ENCODE measurements around the gene EGFL8.

EGFL8 gene

DNA sequence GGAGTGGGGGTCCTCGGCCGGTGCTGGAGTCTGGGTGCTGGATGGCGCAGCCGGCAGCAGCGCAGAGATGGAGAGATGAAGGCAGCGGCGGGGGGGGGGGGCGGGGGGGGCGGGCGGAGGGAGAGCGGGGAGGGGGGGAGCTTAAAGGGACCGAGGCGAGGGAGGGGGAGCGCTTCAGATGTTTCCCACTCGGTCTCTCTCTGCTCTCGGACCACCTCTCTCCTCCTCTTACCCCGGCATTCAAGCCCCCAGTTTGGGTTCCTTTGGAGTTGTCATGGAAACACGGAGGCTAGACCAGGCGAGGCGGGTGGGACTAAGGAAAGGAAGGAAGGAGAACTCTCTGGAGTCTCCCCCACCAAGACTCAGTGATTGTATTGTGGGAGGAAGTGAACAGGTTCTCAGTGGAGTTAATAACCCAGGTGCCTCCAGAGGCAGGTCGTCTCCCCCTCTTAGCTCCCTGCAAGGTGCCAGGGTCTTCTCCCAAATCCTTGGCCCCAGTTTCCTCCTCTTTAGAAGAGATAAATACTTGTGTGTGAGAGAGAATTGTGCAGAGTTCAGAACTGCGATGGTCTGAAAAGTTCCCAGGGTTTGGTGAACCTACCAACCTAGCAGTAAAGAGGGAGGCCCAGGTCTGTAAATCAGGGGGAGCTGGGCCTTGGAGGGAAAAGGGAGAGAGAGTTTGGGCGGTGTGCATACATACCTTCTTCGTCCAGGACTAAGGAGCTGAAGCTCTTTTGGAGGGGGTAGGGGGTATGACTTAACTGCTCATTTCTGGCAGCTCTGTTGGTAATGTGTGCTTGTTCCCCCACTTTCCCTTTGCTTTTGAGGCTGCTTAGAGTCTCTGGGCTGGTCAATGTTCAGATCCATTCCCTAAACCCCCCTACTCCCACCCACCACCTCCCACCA is 12.3 kb upstream of the EGFL8 start, which contains the start of gene PRRT1:
Gene PRRT1, minus strand, starts transcription at position 77 of the 906 bp plus-strand sequence. CDS start 112 bp downstream, outside the sequence.
- H3K4me1 Mint-ChIP-seq (ENCODE audit: low read depth), result peaks cover 65% of the 10 kb centered on the region
- H3K4me3 Mint-ChIP-seq, result peak within 1 kb of the TSS; percentile 95

GRCh38 chr6:32152769-32153563 is 11.4 kb upstream of the EGFL8 start:
- H3K4me1 Mint-ChIP-seq (ENCODE audit: low read depth), result peaks cover 62% of the 10 kb centered on the region
- H3K27me3 Mint-ChIP-seq, result peaks cover 27% of the 10 kb centered on the region
- H3K9me3 Mint-ChIP-seq, result no peaks in the 10 kb centered on the region
- H3K27ac Mint-ChIP-seq, result peak overlapping the region; percentile 91
- H3K4me3 Mint-ChIP-seq, result peak overlapping the region; percentile 95
- peaks cover 12% of the 10 kb centered on the region for H3K36me3 Mint-ChIP-seq (ENCODE audit: low read depth)

More for the DNA sequence above, 12.3 kb upstream of the EGFL8 start, which contains the start of gene PRRT1:
- Mint-ChIP-seq H3K27ac (peak within 1 kb of the TSS; percentile 91), H3K27me3 (peaks cover 29% of the 10 kb centered on the region), H3K36me3 (ENCODE audit: low read depth) (peaks cover 6% of the 10 kb centered on the region), H3K9me3 (no peaks in the 10 kb centered on the region)

GRCh38 chr6:32153564-32154513 is 10.6 kb upstream of the EGFL8 start, which contains the start of gene PPT2:
Gene PPT2 (plus strand): TSS chr6:32154141. CDS start chr6:32154595, 454 bp downstream.
- peaks cover 20% of the 10 kb centered on the region for H3K36me3 Mint-ChIP-seq (ENCODE audit: low read depth)
- H3K4me1 Mint-ChIP-seq (ENCODE audit: low read depth), result peaks cover 54% of the 10 kb centered on the region
- H3K4me3 Mint-ChIP-seq, result peak within 1 kb of the TSS; percentile 95
- H3K27ac Mint-ChIP-seq, result peak within 1 kb of the TSS; percentile 91
- H3K9me3 Mint-ChIP-seq, result no peaks in the 10 kb centered on the region
- peaks cover 20% of the 10 kb centered on the region for H3K27me3 Mint-ChIP-seq

GRCh38 chr6:32154514-32155161 is 9.8 kb upstream of the EGFL8 start:
- Mint-ChIP-seq H3K36me3 (ENCODE audit: low read depth) (peaks cover 26% of the 10 kb centered on the region), H3K27me3 (peaks cover 16% of the 10 kb centered on the region), H3K4me1 (ENCODE audit: low read depth) (peaks cover 49% of the 10 kb centered on the region), H3K27ac (peak overlapping the region; percentile 91), H3K4me3 (peak overlapping the region; percentile 95), H3K9me3 (no peaks in the 10 kb centered on the region)

DNA sequence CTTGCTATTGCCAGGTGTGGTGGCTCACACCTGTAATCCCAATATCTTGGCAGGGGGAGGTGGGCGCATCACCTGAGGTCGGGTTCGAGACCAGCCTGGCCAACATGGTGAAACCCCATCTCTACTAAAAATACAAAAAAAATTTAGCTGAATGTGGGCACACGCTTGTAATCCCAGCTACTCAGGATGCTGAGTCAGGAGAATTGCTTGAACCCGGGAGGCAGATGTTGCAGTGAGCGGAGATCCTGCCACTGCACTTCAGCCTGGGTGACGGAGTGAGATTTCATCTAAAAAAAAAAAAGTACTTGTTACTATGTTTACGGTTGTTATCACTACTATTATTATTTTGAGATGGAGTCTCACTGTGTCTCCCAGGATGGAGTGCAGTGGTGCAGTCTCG is 7.5 kb upstream of the EGFL8 start:
- H3K27me3 Mint-ChIP-seq, result peaks cover 4% of the 10 kb centered on the region
- H3K4me1 Mint-ChIP-seq (ENCODE audit: low read depth), result peaks cover 35% of the 10 kb centered on the region
- H3K27ac Mint-ChIP-seq, result no peak overlapping the region
- H3K9me3 Mint-ChIP-seq, result no peaks in the 10 kb centered on the region
- H3K36me3 Mint-ChIP-seq (ENCODE audit: low read depth), result peaks cover 26% of the 10 kb centered on the region
- no peak overlapping the region for H3K4me3 Mint-ChIP-seq

GRCh38 chr6:32158052-32158451 is 6.3 kb upstream of the EGFL8 start:
- Mint-ChIP-seq H3K4me1 (ENCODE audit: low read depth) (peaks cover 23% of the 10 kb centered on the region), H3K4me3 (no peak overlapping the region), H3K27ac (no peak overlapping the region), H3K27me3 (peaks cover under 1% of the 10 kb centered on the region), H3K36me3 (ENCODE audit: low read depth) (peaks cover 33% of the 10 kb centered on the region), H3K9me3 (no peaks in the 10 kb centered on the region)

DNA sequence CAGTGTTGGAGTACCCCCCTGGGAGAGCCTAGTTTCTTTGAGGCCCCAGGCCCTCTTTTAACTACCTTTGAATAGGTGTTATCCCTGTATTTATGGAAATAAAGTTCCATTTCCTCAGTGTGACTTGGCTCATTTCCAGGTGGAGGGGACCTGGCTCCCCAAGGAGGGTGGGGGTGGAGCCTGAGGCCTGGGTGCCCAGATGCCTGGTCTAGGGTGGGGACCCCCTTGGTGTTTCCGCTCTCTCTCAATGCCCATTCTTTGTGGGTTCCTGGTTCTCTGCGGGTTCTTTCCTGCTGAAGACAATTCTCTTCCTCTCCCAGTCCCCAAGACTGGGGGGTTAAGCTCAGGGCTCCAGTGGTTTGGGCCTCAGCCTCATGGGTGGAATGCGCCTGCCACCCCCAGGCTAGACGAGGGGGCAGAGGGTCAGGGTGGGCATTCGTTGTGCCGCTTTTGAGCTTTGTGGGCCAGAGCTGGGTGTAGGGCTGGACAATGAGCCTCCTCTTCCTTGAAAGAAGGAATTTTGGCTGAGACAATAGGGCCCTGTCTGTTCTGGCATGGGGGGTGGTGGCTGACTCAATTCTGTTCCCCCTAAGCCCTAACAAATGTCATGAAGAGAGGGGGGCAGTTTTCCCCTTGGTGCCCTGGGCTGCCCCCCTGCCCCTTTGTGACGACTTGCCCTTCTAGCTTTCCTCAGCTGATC is 686 bp upstream of the EGFL8 start:
- H3K27ac Mint-ChIP-seq, result no peak overlapping the region
- H3K36me3 Mint-ChIP-seq (ENCODE audit: low read depth), result peaks cover 30% of the 10 kb centered on the region
- no peaks in the 10 kb centered on the region for H3K27me3 Mint-ChIP-seq
- no peaks in the 10 kb centered on the region for H3K9me3 Mint-ChIP-seq
- H3K4me3 Mint-ChIP-seq, result no peak overlapping the region
- H3K4me1 Mint-ChIP-seq (ENCODE audit: low read depth), result no peaks in the 10 kb centered on the region

- no peak overlapping the region for H3K27ac Mint-ChIP-seq
- H3K27me3 Mint-ChIP-seq, result no peaks in the 10 kb centered on the region
Measured at GRCh38 chr6:32166411-32167061, 2.1 kb downstream of the EGFL8 start.

DNA sequence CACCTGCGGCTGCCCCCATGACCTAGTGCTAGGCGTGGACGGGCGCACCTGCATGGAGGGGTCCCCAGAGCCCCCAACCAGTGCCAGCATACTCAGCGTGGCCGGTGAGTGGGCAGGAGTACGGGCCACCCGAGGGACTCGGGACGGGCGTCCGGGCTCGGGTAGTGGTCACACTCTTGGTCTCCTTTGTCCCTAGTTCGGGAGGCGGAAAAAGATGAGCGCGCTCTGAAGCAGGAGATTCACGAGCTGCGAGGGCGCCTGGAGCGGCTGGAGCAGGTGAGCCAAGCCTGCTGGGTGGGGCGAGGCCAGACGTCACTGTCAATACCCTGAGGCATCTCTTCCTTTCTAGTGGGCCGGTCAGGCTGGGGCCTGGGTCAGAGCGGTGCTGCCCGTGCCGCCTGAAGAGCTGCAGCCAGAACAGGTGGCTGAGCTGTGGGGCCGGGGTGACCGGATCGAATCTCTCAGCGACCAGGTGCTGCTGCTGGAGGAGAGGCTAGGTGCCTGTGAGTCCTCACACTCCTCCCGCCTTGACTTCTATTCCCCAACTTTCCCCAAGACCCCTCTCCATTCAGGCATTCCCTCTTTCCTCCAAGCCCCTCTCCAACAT is 2.9 kb downstream of the EGFL8 start:
- Mint-ChIP-seq H3K4me1 (ENCODE audit: low read depth) (no peaks in the 10 kb centered on the region), H3K4me3 (no peak overlapping the region), H3K27ac (no peak overlapping the region), H3K27me3 (no peaks in the 10 kb centered on the region), H3K36me3 (ENCODE audit: low read depth) (peaks cover 40% of the 10 kb centered on the region), H3K9me3 (no peaks in the 10 kb centered on the region)

More at GRCh38 chr6:32166411-32167061, 2.1 kb downstream of the EGFL8 start:
- no peaks in the 10 kb centered on the region for H3K4me1 Mint-ChIP-seq (ENCODE audit: low read depth)
- H3K9me3 Mint-ChIP-seq, result no peaks in the 10 kb centered on the region
- H3K4me3 Mint-ChIP-seq, result no peak overlapping the region
- H3K36me3 Mint-ChIP-seq (ENCODE audit: low read depth), result peaks cover 40% of the 10 kb centered on the region

- H3K27me3 Mint-ChIP-seq, result no peaks in the 10 kb centered on the region
- H3K36me3 Mint-ChIP-seq (ENCODE audit: low read depth), result peaks cover 36% of the 10 kb centered on the region
- H3K4me3 Mint-ChIP-seq, result no peak overlapping the region
- H3K9me3 Mint-ChIP-seq, result no peaks in the 10 kb centered on the region
- H3K27ac Mint-ChIP-seq, result no peak overlapping the region
- peaks cover 4% of the 10 kb centered on the region for H3K4me1 Mint-ChIP-seq (ENCODE audit: low read depth)
Measured at GRCh38 chr6:32167761-32168262, 3.4 kb downstream of the EGFL8 start.

- no peak overlapping the region for H3K27ac Mint-ChIP-seq
- peaks cover 31% of the 10 kb centered on the region for H3K36me3 Mint-ChIP-seq (ENCODE audit: low read depth)
- no peaks in the 10 kb centered on the region for H3K9me3 Mint-ChIP-seq
- peaks cover 9% of the 10 kb centered on the region for H3K4me1 Mint-ChIP-seq (ENCODE audit: low read depth)
- no peak overlapping the region for H3K4me3 Mint-ChIP-seq
- no peaks in the 10 kb centered on the region for H3K27me3 Mint-ChIP-seq
Measured at GRCh38 chr6:32168350-32168749, 4.0 kb downstream of the EGFL8 start.

- H3K4me1 Mint-ChIP-seq (ENCODE audit: low read depth), result peaks cover 16% of the 10 kb centered on the region
- no peaks in the 10 kb centered on the region for H3K27me3 Mint-ChIP-seq
- peaks cover 31% of the 10 kb centered on the region for H3K36me3 Mint-ChIP-seq (ENCODE audit: low read depth)
- no peaks in the 10 kb centered on the region for H3K9me3 Mint-ChIP-seq
- peak overlapping the region; percentile 26 for H3K27ac Mint-ChIP-seq
- no peak overlapping the region for H3K4me3 Mint-ChIP-seq
Measured at GRCh38 chr6:32168807-32169591, 4.6 kb downstream of the EGFL8 start.

All from stimulated activated naive CD8-positive, alpha-beta T cell treated with anti-CD3 and anti-CD28 coated beads, Interleukin-15, Interleukin-2, amounts not matched to agents 100 ng/mL and 50 ng/mL, for 24 hours (primary cell).